H1 (cell line): ENCODE results near the gene CDH12. TPM values are rescaled to one million over a fixed set of nuclear protein-coding genes. Genes with fewer than 3 reads are reported as not detected.

Source experiments
- CTCF ChIA-PET: fragments of 300-600 bp; sonication (Branson Sonifier 250); formaldehyde crosslinking; loops from one replicate; lab custom pipeline; 2021; ENCODE audit not compliant: partially characterized antibody; lab: Charles Lee
- POLR2A ChIA-PET: fragments of 300-600 bp; sonication (Branson Sonifier 250); formaldehyde crosslinking; loops from one replicate; lab custom pipeline; 2021; ENCODE audit warnings: inconsistent platforms; ENCODE audit not compliant: partially characterized antibody; lab: Charles Lee
- DNase-seq, 2 experiments: peaks; one replicate each; pipeline versions ENCODE4 v3.0.0 to v3.0.0-alpha.2; 2010 to 2022; ENCODE audit warnings: low spot score in 2 of 2, low read depth in 1 of 2, mixed read lengths in 1 of 2
- FAIRE-seq: peaks from 2 replicates; lab custom pipeline; 2011; peaks lifted over from hg19 to GRCh38; lab: Jason Lieb, UNC
- H2AFZ ChIP-seq: 2 replicates; pipeline ENCODE4 v1.8.1; 2012; ENCODE audit warnings: low read length, inconsistent platforms
- H2AK5ac ChIP-seq: 2 replicates; pipeline ENCODE4 v1.6.1; 2013; ENCODE audit warnings: low read depth, low read length
- H2BK120ac ChIP-seq: replicated peaks from 2 replicates; pipeline ENCODE3; 2013; ENCODE audit warnings: low read depth, low read length, inconsistent platforms
- H2BK12ac ChIP-seq: 2 replicates; pipeline ENCODE4 v1.6.1; 2013; ENCODE audit warnings: low read depth, low read length
- H2BK15ac ChIP-seq: 2 replicates; pipeline ENCODE4 v1.6.1; 2013; ENCODE audit warnings: low read length
- H2BK20ac ChIP-seq: 2 replicates; pipeline ENCODE4 v1.6.1; 2013; ENCODE audit warnings: low read length
- H2BK5ac ChIP-seq: 2 replicates; pipeline ENCODE4 v1.6.1; 2013; ENCODE audit warnings: low read depth, low read length
- H3K14ac ChIP-seq: 2 replicates; pipeline ENCODE4 v1.6.1; 2013; ENCODE audit warnings: inconsistent platforms; ENCODE audit not compliant: insufficient read length
- H3K18ac ChIP-seq: 2 replicates; pipeline ENCODE4 v1.6.1; 2013; ENCODE audit warnings: low read length; ENCODE audit errors: extremely low read depth
- H3K23ac ChIP-seq: 2 replicates; pipeline ENCODE4 v1.6.1; 2013; ENCODE audit warnings: inconsistent platforms; ENCODE audit not compliant: insufficient read length
- H3K23me2 ChIP-seq: 2 replicates; pipeline ENCODE4 v1.6.1; 2013; ENCODE audit warnings: low read depth, low read length
- H3K27ac ChIP-seq: 2 replicates; pipeline ENCODE4 v1.6.1; 2011; ENCODE audit warnings: low read depth, low read length, inconsistent platforms
- H3K27me3 ChIP-seq, 4 experiments: replicated peaks in 1 of 4; 1 replicate in 1 of 4; 2 replicates in 3 of 4; pipeline versions ENCODE4 v1.6.1 to v1.8.1; 2011 to 2013; ENCODE audit warnings: low read length in 3 of 4, mild to moderate bottlenecking in 3 of 4, inconsistent platforms in 2 of 4, mixed read lengths in 2 of 4, moderate library complexity in 1 of 4; ENCODE audit not compliant: control insufficient read depth in 3 of 4, insufficient read depth in 3 of 4; ENCODE audit errors: extremely low read depth in 1 of 4
- H3K36me3 ChIP-seq, 4 experiments: 2 replicates each; pipeline versions ENCODE4 v1.6.1 to v1.8.1; 2011 to 2013; ENCODE audit warnings: mild to moderate bottlenecking in 4 of 4, low read length in 3 of 4, moderate library complexity in 2 of 4, control low read depth in 1 of 4, inconsistent platforms in 1 of 4; ENCODE audit not compliant: insufficient read depth in 4 of 4, control insufficient read depth in 2 of 4
- H3K4ac ChIP-seq: replicated peaks from 2 replicates; pipeline ENCODE3; 2013; ENCODE audit warnings: low read length, low read depth, mixed read lengths, inconsistent platforms; ENCODE audit not compliant: insufficient read length
- H3K4me1 ChIP-seq, 4 experiments: replicated peaks in 1 of 4; 1 replicate in 1 of 4; 2 replicates in 3 of 4; pipeline versions ENCODE4 v1.6.1 to v1.8.1; 2011 to 2013; ENCODE audit warnings: low read length in 3 of 4, inconsistent platforms in 2 of 4, mixed read lengths in 1 of 4; ENCODE audit not compliant: insufficient read depth in 4 of 4, control insufficient read depth in 3 of 4
- H3K4me2 ChIP-seq, 2 experiments: 2 replicates each; pipeline versions ENCODE4 v1.6.1 to v1.8.1; 2011 to 2013; ENCODE audit warnings: low read depth in 2 of 2, low read length in 2 of 2, control low read depth in 1 of 2, inconsistent platforms in 1 of 2, mild to moderate bottlenecking in 1 of 2; ENCODE audit not compliant: insufficient read depth in 1 of 2
- H3K4me3 ChIP-seq, 4 experiments: fragments of 200-600, 300-600 bp in 1 of 4; sonication (generic), shearing (Covaris generic), sonication (Bioruptor Twin) in 1 of 4; 2 replicates each; pipeline versions ENCODE4 v1.5.1 to v1.8.1; 2011 to 2016; ENCODE audit warnings: low read length in 4 of 4, low read depth in 3 of 4, control low read depth in 2 of 4, inconsistent platforms in 2 of 4, mild to moderate bottlenecking in 2 of 4, mixed read lengths in 1 of 4, moderate library complexity in 1 of 4; ENCODE audit not compliant: insufficient read depth in 2 of 4; ENCODE audit errors: extremely low read depth in 1 of 4
- H3K56ac ChIP-seq: replicated peaks from 2 replicates; pipeline ENCODE3; 2013; ENCODE audit warnings: low read depth, mild to moderate bottlenecking, mixed read lengths, low read length, inconsistent platforms; ENCODE audit not compliant: insufficient read length
- H3K79me1 ChIP-seq: 2 replicates; pipeline ENCODE4 v1.6.1; 2013; ENCODE audit warnings: low read depth, low read length, control low read depth
- H3K79me2 ChIP-seq, 2 experiments: 2 replicates each; pipeline versions ENCODE4 v1.6.1 to v1.8.1; 2012 to 2013; ENCODE audit warnings: low read length in 2 of 2, mild to moderate bottlenecking in 2 of 2, inconsistent platforms in 1 of 2; ENCODE audit not compliant: insufficient read depth in 2 of 2, control insufficient read depth in 1 of 2
- H3K9ac ChIP-seq, 4 experiments: replicated peaks in 1 of 4; 1 replicate in 1 of 4; 2 replicates in 3 of 4; pipeline versions ENCODE4 v1.6.1 to v1.8.1; 2011 to 2013; ENCODE audit warnings: low read depth in 3 of 4, low read length in 3 of 4, control low read depth in 2 of 4, mild to moderate bottlenecking in 2 of 4, moderate library complexity in 2 of 4, inconsistent platforms in 1 of 4; ENCODE audit errors: extremely low read depth in 1 of 4
- H3K9me3 ChIP-seq, 2 experiments: 2 replicates each; pipeline versions ENCODE4 v1.6.1 to v1.8.1; 2012 to 2013; ENCODE audit warnings: mild to moderate bottlenecking in 2 of 2, moderate library complexity in 2 of 2, control low read depth in 1 of 2, inconsistent platforms in 1 of 2, low read depth in 1 of 2, low read length in 1 of 2, mixed read lengths in 1 of 2; ENCODE audit not compliant: insufficient read depth in 2 of 2
- H4K20me1 ChIP-seq, 2 experiments: replicated peaks in 1 of 2; 2 replicates each; pipeline versions ENCODE3 to v1.8.1; 2011 to 2013; ENCODE audit warnings: inconsistent platforms in 2 of 2, low read length in 2 of 2, mild to moderate bottlenecking in 1 of 2; ENCODE audit not compliant: insufficient read depth in 2 of 2, control insufficient read depth in 1 of 2
- H4K5ac ChIP-seq: 2 replicates; pipeline ENCODE4 v1.6.1; 2013; ENCODE audit warnings: low read length, low read depth, mixed read lengths, inconsistent platforms; ENCODE audit not compliant: insufficient read length
- H4K8ac ChIP-seq: 2 replicates; pipeline ENCODE4 v1.8.0; 2013; ENCODE audit warnings: mild to moderate bottlenecking, moderate library complexity, low read length, inconsistent platforms; ENCODE audit not compliant: insufficient read depth; ENCODE audit errors: extremely low read depth
- H4K91ac ChIP-seq: replicated peaks from 2 replicates; pipeline ENCODE3; 2013; ENCODE audit warnings: low read length, mixed read lengths, inconsistent platforms; ENCODE audit not compliant: insufficient read length
- BCL11A ChIP-seq, 2 experiments: IDR thresholded peaks; one replicate each; pipeline ENCODE4 v1.6.1; 2011; ENCODE audit warnings: low read depth in 2 of 2, low read length in 2 of 2, mild to moderate bottlenecking in 2 of 2
- BRCA1 ChIP-seq: IDR thresholded peaks from 2 replicates; pipeline ENCODE4 v1.6.1; 2012; ENCODE audit warnings: low read depth, low read length, improper control_type of control experiment
- CBX8 ChIP-seq: fragments of 300-800, 300-1000 bp; sonication (generic); IDR thresholded peaks from 2 replicates; pipeline ENCODE4 v1.7.1; 2016; ENCODE audit warnings: low read depth, low read length, borderline replicate concordance
- CREB1 ChIP-seq: IDR thresholded peaks from 2 replicates; pipeline ENCODE4 v1.6.1; 2012; ENCODE audit warnings: inconsistent platforms
- EGR1 ChIP-seq: IDR thresholded peaks from 2 replicates; pipeline ENCODE4 v1.6.1; 2011; ENCODE audit warnings: low read depth, low read length, borderline replicate concordance
- EP300 ChIP-seq, 2 experiments: IDR thresholded peaks; 1 replicate in 1 of 2; 2 replicates in 1 of 2; pipeline ENCODE4 v1.6.1; 2011 to 2012; ENCODE audit warnings: low read depth in 2 of 2, low read length in 2 of 2, mild to moderate bottlenecking in 2 of 2, borderline replicate concordance in 1 of 2, inconsistent platforms in 1 of 2, moderate library complexity in 1 of 2
- GABPA ChIP-seq: IDR thresholded peaks from 2 replicates; pipeline ENCODE4 v1.6.1; 2011; ENCODE audit warnings: mild to moderate bottlenecking, low read length, moderate library complexity, borderline replicate concordance; ENCODE audit not compliant: insufficient read depth
- HDAC2 ChIP-seq, 2 experiments: fragments of 300-600 bp in 1 of 2; sonication (generic) in 1 of 2; IDR thresholded peaks; 2 replicates each; pipeline ENCODE4 v1.6.1; 2011 to 2012; ENCODE audit warnings: low read depth in 2 of 2, low read length in 2 of 2, mild to moderate bottlenecking in 2 of 2, moderate library complexity in 2 of 2, borderline replicate concordance in 1 of 2, inconsistent platforms in 1 of 2
- JUN ChIP-seq: IDR thresholded peaks from 2 replicates; pipeline ENCODE4 v1.6.1; 2011; ENCODE audit warnings: low read depth, mild to moderate bottlenecking, improper control_type of control experiment, low read length
- JUND ChIP-seq: IDR thresholded peaks from 2 replicates; pipeline ENCODE4 v1.6.1; 2011; ENCODE audit warnings: mild to moderate bottlenecking, improper control_type of control experiment, low read length
- KDM1A ChIP-seq: fragments of 200-600, 300-600 bp; sonication (generic); IDR thresholded peaks from 2 replicates; pipeline ENCODE4 v1.7.1; 2016; ENCODE audit warnings: mild to moderate bottlenecking, low read length, borderline replicate concordance
- MAFK ChIP-seq: IDR thresholded peaks from 2 replicates; pipeline ENCODE4 v1.6.1; 2012; ENCODE audit warnings: low read depth, mild to moderate bottlenecking, improper control_type of control experiment, low read length
- RFX5 ChIP-seq: IDR thresholded peaks from 2 replicates; pipeline ENCODE4 v1.6.1; 2011; ENCODE audit warnings: low read depth, low read length, improper control_type of control experiment, borderline replicate concordance
- RNF2 ChIP-seq: fragments of 200-900, 300-1000 bp; sonication (generic); IDR thresholded peaks from 2 replicates; pipeline ENCODE4 v1.7.1; 2016; ENCODE audit warnings: borderline replicate concordance, low read depth, mild to moderate bottlenecking, antibody characterized with exemption, low read length; ENCODE audit not compliant: poor library complexity, severe bottlenecking; ENCODE audit errors: missing control alignments
- SP1 ChIP-seq: IDR thresholded peaks from 2 replicates; pipeline ENCODE4 v1.6.1; 2011; ENCODE audit warnings: low read depth, low read length
- SUZ12 ChIP-seq: fragments of 200-600 bp; sonication (generic); IDR thresholded peaks from 2 replicates; pipeline ENCODE4 v1.6.1; 2012; ENCODE audit warnings: mild to moderate bottlenecking, inconsistent platforms, low read length, moderate library complexity, mixed read lengths
- polyA plus RNA-seq, 7 experiments: library from polyadenylated mRNA; depleted of rRNA in 3 of 7; stranded (reverse) in 5 of 7; unstranded in 2 of 7; fragments of >200 nt in 5 of 7; fragments of 200-250 nt in 2 of 7; gene quantifications; 1 replicate in 5 of 7; 2 replicates in 1 of 7; 4 replicates in 1 of 7; pipeline versions ENCODE4 v1.2.1 to v1.2.3, GENCODE V29; 2011 to 2013; ENCODE audit warnings: missing spikeins in 2 of 7, mixed read lengths in 2 of 7
- total RNA-seq: library from RNA; stranded (reverse); fragmentation: NEBNext Ultra II Directional; extraction: Animal tissue kit (Norgen Biotek cat#: 25700); gene quantifications from 2 replicates; pipeline ENCODE4 v1.2.1, GENCODE V29; 2021

Gene CDH12
- total and polyA plus RNA-seq, 2 of the 8 experiments (the other 6 are each of a cell fraction or from before 2014, with no cell fraction given) = 0.03 TPM; not detected in 1

DNA sequence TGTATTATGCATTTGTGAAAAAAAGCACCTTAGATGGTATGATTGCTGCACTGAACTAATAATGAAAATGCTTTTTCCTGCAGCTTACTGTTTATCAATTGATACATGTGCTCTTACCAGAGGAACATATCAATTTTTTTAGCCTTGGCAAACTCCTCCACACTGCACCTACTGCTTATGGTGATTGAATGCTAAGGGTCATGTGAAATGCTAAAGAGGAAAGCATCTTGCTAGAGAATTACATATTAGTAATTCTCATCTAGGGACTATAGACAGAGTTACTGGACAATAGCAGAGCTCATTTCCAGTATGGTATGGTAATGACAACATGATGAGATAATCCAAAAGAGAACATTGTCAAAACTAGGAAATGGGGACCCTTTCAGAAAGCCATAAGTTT lies 817.1 kb downstream of the CDH12 start:
- H3K4me2 ChIP-seq = no peak overlapping the region
- no peak overlapping the region for H4K5ac ChIP-seq
- no peak overlapping the region for H3K14ac ChIP-seq
- H3K27me3 ChIP-seq = no peaks in the 10 kb centered on the region
- FAIRE-seq (no peak), DNase-seq (no peak)
- H3K56ac ChIP-seq = no peak overlapping the region
- no peak overlapping the region for H4K91ac ChIP-seq
- no peak overlapping the region for H2BK12ac ChIP-seq
- no peak overlapping the region for H3K18ac ChIP-seq
- H3K27ac ChIP-seq = no peak overlapping the region
- H3K9ac ChIP-seq = no peak overlapping the region
- no peak overlapping the region for H3K4me3 ChIP-seq
- H3K4me1 ChIP-seq = no peaks in the 10 kb centered on the region
- H4K20me1 ChIP-seq = no peaks in the 10 kb centered on the region
- POLR2A ChIA-PET = no interaction called here
- no peak overlapping the region for H3K4ac ChIP-seq
- H3K23ac ChIP-seq = no peak overlapping the region
- no peak overlapping the region for H2BK120ac ChIP-seq
- H3K79me2 ChIP-seq = no peaks in the 10 kb centered on the region
- no peak overlapping the region for H4K8ac ChIP-seq
- no peaks in the 10 kb centered on the region for H3K79me1 ChIP-seq
- H2AK5ac ChIP-seq = no peak overlapping the region
- H3K9me3 ChIP-seq = no peaks in the 10 kb centered on the region
- no peaks in the 10 kb centered on the region for H3K36me3 ChIP-seq
- CTCF ChIA-PET = interaction anchor here (1.6 kb wide), 1 partner anchor 20 kb away, joined by 4 read pairs; no protein-coding TSS in a partner anchor
- H3K23me2 ChIP-seq = no peaks in the 10 kb centered on the region
- H2BK15ac ChIP-seq = no peak overlapping the region
- no peak overlapping the region for H2BK5ac ChIP-seq
- no peak overlapping the region for H2BK20ac ChIP-seq
- no peak overlapping the region for H2AFZ ChIP-seq
- TF ChIP-seq RNF2 (no peak), CBX8 (no peak), JUND (no peak), KDM1A (no peak), SP1 (no peak), BCL11A (IDR thresholded peaks at IDR 0.05; ENCODE audit: low read depth in 2 of 2, low read length in 2 of 2) (no peak), EGR1 (no peak), SUZ12 (no peak), GABPA (no peak), BRCA1 (no peak), RFX5 (no peak), CREB1 (no peak), MAFK (no peak), JUN (no peak), HDAC2 (IDR thresholded peaks at IDR 0.05; ENCODE audit: borderline replicate concordance in 1 of 2, low read depth in 2 of 2, low read length in 2 of 2) (no peak), EP300 (IDR thresholded peaks at IDR 0.05; ENCODE audit: borderline replicate concordance in 1 of 2, low read depth in 2 of 2, low read length in 2 of 2) (no peak)
